Peyer's patch (tissue), 4 donors: Measurements from ENCODE around the gene SNX21. TPM values are rescaled to one million over a fixed set of nuclear protein-coding genes. Genes with fewer than 3 reads are reported as not detected.
A peak's percentile ranks its signal among the peaks of the same experiment; 100 is the strongest.
"Not testable (repeated sequence)": the region's sequence is repeated elsewhere in the genome, so short reads cannot be mapped to it uniquely, and the experiment has no call there.

Experiments used
- DNase-seq, 3 donors: peaks; one replicate each; pipeline ENCODE4 v3.0.0-alpha.2; 2017 to 2019
- H3K27ac ChIP-seq, 4 donors: fragments of 200-600 bp; sonication (generic); one replicate each; pipeline ENCODE4 v1.5.1; 2016 to 2019
- H3K27me3 ChIP-seq, 2 donors: fragments of 200-600 bp; sonication (generic); one replicate each; pipeline ENCODE4 v1.5.1; 2019
- H3K36me3 ChIP-seq, 3 donors: fragments of 200-600 bp; sonication (generic); one replicate each; pipeline ENCODE4 v1.5.1; 2016 to 2019
- H3K4me1 ChIP-seq, 4 donors: fragments of 200-600 bp; sonication (generic); one replicate each; pipeline ENCODE4 v1.5.1; 2016 to 2019
- H3K4me3 ChIP-seq, 4 donors: fragments of 200-600 bp; sonication (generic); 1 replicate in 3 of 4; 2 replicates in 1 of 4; pipeline ENCODE4 v1.5.1; 2016 to 2019; ENCODE audit warnings: mild to moderate bottlenecking in 1 of 4
- H3K9me3 ChIP-seq, 4 donors: fragments of 200-600 bp; sonication (generic); one replicate each; pipeline ENCODE4 v1.5.1; 2016 to 2019; ENCODE audit warnings: mild to moderate bottlenecking in 1 of 4
- CTCF ChIP-seq, 6 experiments: fragments of 450-650 bp in 4 of 6; fragments of 200-600 bp in 2 of 6; sonication (generic) in 1 of 6; IDR thresholded peaks; one replicate each; pipeline ENCODE4 v1.5.1; 2017 to 2019; ENCODE audit warnings: antibody characterized with exemption in 6 of 6, mild to moderate bottlenecking in 3 of 6, moderate library complexity in 1 of 6
- POLR2A ChIP-seq, 2 donors: fragments of 450-650 bp; IDR thresholded peaks; one replicate each; pipeline ENCODE4 v1.5.1; 2017; ENCODE audit warnings: antibody characterized with exemption in 2 of 2, mild to moderate bottlenecking in 2 of 2, moderate library complexity in 2 of 2
- total RNA-seq, 4 donors: library from RNA; depleted of rRNA; stranded (reverse); fragments of >200 nt; gene quantifications; one replicate each; pipeline ENCODE4 v1.1.0, GENCODE V29; 2016

SNX21 gene
- total RNA-seq, 4 donors from 2014 or later, result 17.5 to 94.9 (median 42.7) TPM

- Histone ChIP-seq H3K4me3 (no peak within 1 kb of the TSS), H3K27ac (no peak within 1 kb of the TSS), H3K36me3 (no peaks in the 10 kb centered on the region), H3K9me3 (no peaks in the 10 kb centered on the region), H3K4me1 (peaks cover 5 to 26% (median 8%) of the 10 kb centered on the region in 4 donors), H3K27me3 (no peaks in the 10 kb centered on the region)
- no peak for DNase-seq
- TF ChIP-seq CTCF (IDR thresholded peaks at IDR 0.05), result no peak
- no peak for TF ChIP-seq POLR2A (IDR thresholded peaks at IDR 0.05)
Observed at GRCh38 chr20:45827030-45827652, 6.5 kb upstream of the SNX21 start, which contains the start of gene TNNC2. TNNC2 (minus strand) TSS chr20:45827312; CDS start chr20:45827248, 64 bp downstream.

GRCh38 chr20:45827712-45828111 lies 5.9 kb upstream of the SNX21 start:
- H3K27ac ChIP-seq, result no peak overlapping the region

GRCh38 chr20:45828589-45828988 lies 5.0 kb upstream of the SNX21 start:
- no peak overlapping the region for H3K4me3 ChIP-seq
- no peaks in the 10 kb centered on the region for H3K9me3 ChIP-seq
- TF ChIP-seq POLR2A (IDR thresholded peaks at IDR 0.05) (no peak), CTCF (IDR thresholded peaks at IDR 0.05) (no peak)
- H3K4me1 ChIP-seq, result peaks cover 0 to 21% (median 6%) of the 10 kb centered on the region in 4 donors
- peak overlapping the region in 1 of 4 donors; percentile 4 for H3K27ac ChIP-seq
- no peak for DNase-seq
- no peaks in the 10 kb centered on the region for H3K36me3 ChIP-seq
- no peaks in the 10 kb centered on the region for H3K27me3 ChIP-seq

More at GRCh38 chr20:45827712-45828111, 5.9 kb upstream of the SNX21 start:
- TF ChIP-seq CTCF (IDR thresholded peaks at IDR 0.05) (no peak), POLR2A (IDR thresholded peaks at IDR 0.05) (no peak)
- H3K27me3 ChIP-seq, result no peaks in the 10 kb centered on the region
- no peak overlapping the region for H3K4me3 ChIP-seq
- H3K9me3 ChIP-seq, result no peaks in the 10 kb centered on the region
- peaks cover under 1 to 26% (median 8%) of the 10 kb centered on the region in 4 donors for H3K4me1 ChIP-seq
- no peak for DNase-seq
- no peaks in the 10 kb centered on the region for H3K36me3 ChIP-seq

- DNase-seq, H3K9me3 ChIP-seq, H3K36me3 ChIP-seq, H3K27ac ChIP-seq, H3K27me3 ChIP-seq, H3K4me3 ChIP-seq: not testable (repeated sequence)
- H3K4me1 ChIP-seq, result peaks cover 0 to 15% (median 3%) of the 10 kb centered on the region in 4 donors
Observed at GRCh38 chr20:45829673-45830106, 3.9 kb upstream of the SNX21 start.

GRCh38 chr20:45832619-45833018 lies 980 bp upstream of the SNX21 start:
- no peak for TF ChIP-seq POLR2A (IDR thresholded peaks at IDR 0.05)
- no peak for TF ChIP-seq CTCF (IDR thresholded peaks at IDR 0.05)
- no peak for DNase-seq
- H3K27me3 ChIP-seq, result no peaks in the 10 kb centered on the region
- H3K36me3 ChIP-seq, result peaks cover 0 to 3% (median 0%) of the 10 kb centered on the region in 3 donors
- H3K27ac ChIP-seq, result peak overlapping the region; percentile 73 to 89 (median 84)
- H3K4me3 ChIP-seq, result peak overlapping the region in 1 of 4 donors; percentile 67
- no peaks in the 10 kb centered on the region for H3K9me3 ChIP-seq
- peaks cover 0 to 27% (median 3%) of the 10 kb centered on the region in 4 donors for H3K4me1 ChIP-seq
